ENCODE results near the gene OR2A25. TPM values are rescaled to one million over a fixed set of nuclear protein-coding genes. Genes with fewer than 3 reads are reported as not detected.

The OR2A25 gene
- total RNA-seq, 1 donor from 2014 or later: not detected

GRCh38 chr7:144069953-144070352 lies 342 bp downstream of the OR2A25 start:
- H3K9me3 ChIP-seq: no peaks in the 10 kb centered on the region
- no peaks in the 10 kb centered on the region for H3K27me3 ChIP-seq
- H3K4me1 ChIP-seq: no peaks in the 10 kb centered on the region
- TF ChIP-seq POLR2A (IDR thresholded peaks at IDR 0.05) (no peak), POLR2AphosphoS5 (IDR thresholded peaks at IDR 0.05; ENCODE audit: insufficient read depth in 1 of 2, low read depth in 1 of 2) (no peak), CTCF (IDR thresholded peaks at IDR 0.05) (no peak)
- intact Hi-C loops (cut with DNase I): no loop called here
- no peak overlapping the region for H3K4me3 ChIP-seq
- DNase-seq (ENCODE audit: extremely low spot score in 2 of 2): no peak
- no peaks in the 10 kb centered on the region for H3K36me3 ChIP-seq
- no peak overlapping the region for H3K27ac ChIP-seq

- Histone ChIP-seq H3K36me3 (no peaks in the 10 kb centered on the region), H3K4me3 (no peak overlapping the region), H3K27ac (no peak overlapping the region), H3K9me3 (no peaks in the 10 kb centered on the region), H3K27me3 (no peaks in the 10 kb centered on the region), H3K4me1 (no peaks in the 10 kb centered on the region)
- no peak for DNase-seq (ENCODE audit: extremely low spot score in 2 of 2)
- intact Hi-C loops (cut with DNase I): no loop called here
- TF ChIP-seq CTCF (IDR thresholded peaks at IDR 0.05): no peak
- no peak for TF ChIP-seq POLR2A (IDR thresholded peaks at IDR 0.05)
- TF ChIP-seq POLR2AphosphoS5 (IDR thresholded peaks at IDR 0.05; ENCODE audit: insufficient read depth in 1 of 2, low read depth in 1 of 2): no peak
Measured at GRCh38 chr7:144074374-144074773, 4.8 kb downstream of the OR2A25 start.

GRCh38 chr7:144085978-144086377 lies 16.4 kb downstream of the OR2A25 start, which contains the start of gene OR2A12:
TSS of gene OR2A12 (plus strand) at chr7:144086278. CDS start at chr7:144095108, 8,830 bp downstream.
- no peaks in the 10 kb centered on the region for H3K9me3 ChIP-seq
- no peak within 1 kb of the TSS for H3K27ac ChIP-seq
- intact Hi-C loops (cut with DNase I): no loop called here
- no peaks in the 10 kb centered on the region for H3K36me3 ChIP-seq
- H3K27me3 ChIP-seq: no peaks in the 10 kb centered on the region
- no peak within 1 kb of the TSS for H3K4me3 ChIP-seq
- DNase-seq (ENCODE audit: extremely low spot score in 2 of 2): no peak
- no peak for TF ChIP-seq POLR2A (IDR thresholded peaks at IDR 0.05)
- no peak for TF ChIP-seq POLR2AphosphoS5 (IDR thresholded peaks at IDR 0.05; ENCODE audit: insufficient read depth in 1 of 2, low read depth in 1 of 2)
- no peak for TF ChIP-seq CTCF (IDR thresholded peaks at IDR 0.05)
- no peaks in the 10 kb centered on the region for H3K4me1 ChIP-seq

DNA sequence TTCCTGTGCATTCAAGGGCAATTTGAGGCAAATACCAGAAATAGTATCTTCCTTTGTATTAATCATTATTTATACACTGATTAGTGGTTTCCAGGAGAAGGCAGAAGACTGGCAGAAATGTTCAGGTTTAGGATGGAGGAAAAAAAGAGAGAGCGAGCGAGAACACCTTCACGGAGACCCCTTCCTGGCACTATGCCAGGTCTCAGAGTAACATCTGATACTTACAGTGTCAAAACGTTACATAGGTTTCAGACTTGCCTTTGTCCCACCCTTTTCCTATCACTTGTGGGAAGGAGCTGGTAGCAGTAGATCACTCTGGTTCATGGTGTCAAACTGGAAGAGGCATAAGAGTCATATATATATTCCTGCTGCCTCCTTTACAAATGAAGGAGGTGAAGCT lies 17.1 kb downstream of the OR2A25 start:
- intact Hi-C loops (cut with DNase I): no loop called here
- H3K27ac ChIP-seq: no peak overlapping the region
- no peak overlapping the region for H3K4me3 ChIP-seq
- no peaks in the 10 kb centered on the region for H3K36me3 ChIP-seq
- no peak for DNase-seq (ENCODE audit: extremely low spot score in 2 of 2)
- H3K9me3 ChIP-seq: no peaks in the 10 kb centered on the region
- TF ChIP-seq CTCF (IDR thresholded peaks at IDR 0.05): no peak
- no peak for TF ChIP-seq POLR2A (IDR thresholded peaks at IDR 0.05)
- no peak for TF ChIP-seq POLR2AphosphoS5 (IDR thresholded peaks at IDR 0.05; ENCODE audit: insufficient read depth in 1 of 2, low read depth in 1 of 2)
- no peaks in the 10 kb centered on the region for H3K4me1 ChIP-seq
- H3K27me3 ChIP-seq: no peaks in the 10 kb centered on the region

- TF ChIP-seq POLR2AphosphoS5 (IDR thresholded peaks at IDR 0.05; ENCODE audit: insufficient read depth in 1 of 2, low read depth in 1 of 2) (no peak), CTCF (IDR thresholded peaks at IDR 0.05) (no peak), POLR2A (IDR thresholded peaks at IDR 0.05) (no peak)
- Histone ChIP-seq H3K36me3 (no peaks in the 10 kb centered on the region), H3K27ac (no peak overlapping the region), H3K9me3 (no peaks in the 10 kb centered on the region), H3K4me3 (no peak overlapping the region), H3K4me1 (no peaks in the 10 kb centered on the region), H3K27me3 (no peaks in the 10 kb centered on the region)
- DNase-seq (ENCODE audit: extremely low spot score in 2 of 2): no peak
- intact Hi-C loops (cut with DNase I): no loop called here
Measured at GRCh38 chr7:144087230-144087629, 17.6 kb downstream of the OR2A25 start.

All from vagina (tissue), 2 donors.